HEK293 (cell line): ENCODE measurements around the gene TTC31.
A peak's percentile ranks its signal among the peaks of the same experiment; 100 is the strongest.

ENCODE experiments used
- CTCF ChIA-PET: fragments of 350-600 bp; formaldehyde crosslinking; extraction: SDS; loops from one replicate; lab custom pipeline; 2021; ENCODE audit warnings: antibody characterized with exemption; lab: Yijun Ruan, JAX
- POLR2A ChIA-PET: fragments of 300-600 bp; formaldehyde crosslinking; extraction: SDS; loops from one replicate; lab custom pipeline; 2020; ENCODE audit warnings: antibody characterized with exemption, inconsistent platforms; lab: Yijun Ruan, JAX
- H3K27ac ChIP-seq: fragments of 200-500 bp; sonication (Bioruptor generic); 2 replicates; pipeline ENCODE4 v1.5.1; 2014; ENCODE audit warnings: low read depth, low read length, control low read depth, inconsistent platforms; ENCODE audit errors: extremely low read depth
- H3K36me3 ChIP-seq, 2 experiments: fragments of 200-500 bp in 1 of 2; sonication (Bioruptor generic) in 1 of 2; 1 replicate in 1 of 2; 2 replicates in 1 of 2; pipeline ENCODE4 v1.5.1; 2014 to 2017; ENCODE audit warnings: inconsistent platforms in 2 of 2, low read length in 2 of 2; ENCODE audit not compliant: control insufficient read depth in 2 of 2, insufficient read depth in 1 of 2
- H3K4me1 ChIP-seq: fragments of 200-500 bp; sonication (Bioruptor generic); 2 replicates; pipeline ENCODE4 v1.5.1; 2014; ENCODE audit warnings: mild to moderate bottlenecking, low read length, inconsistent platforms; ENCODE audit not compliant: control insufficient read depth, insufficient read depth
- H3K4me3 ChIP-seq: 2 replicates; pipeline ENCODE4 v1.5.1; 2011; ENCODE audit warnings: low read depth, mild to moderate bottlenecking, control low read depth, low read length, moderate library complexity
- H3K9me3 ChIP-seq: fragments of 200-500 bp; sonication (Bioruptor generic); 2 replicates; pipeline ENCODE4 v1.5.1; 2014; ENCODE audit warnings: low read depth, low read length, inconsistent platforms; ENCODE audit not compliant: control insufficient read depth, insufficient read depth
- GLIS2 ChIP-seq: fragments of 450-650 bp; formaldehyde crosslinking; IDR thresholded peaks from 2 replicates; pipeline ENCODE4 v1.5.1; 2016; ENCODE audit warnings: missing biosample characterization, missing genetic modification characterization
- SCRT2 ChIP-seq: fragments of 450-650 bp; formaldehyde crosslinking; IDR thresholded peaks from 2 replicates; pipeline ENCODE4 v1.5.1; 2016; ENCODE audit warnings: missing biosample characterization, missing genetic modification characterization
- ZBTB1 ChIP-seq: fragments of 450-650 bp; formaldehyde crosslinking; IDR thresholded peaks from 2 replicates; pipeline ENCODE4 v1.5.1; 2016; ENCODE audit warnings: missing biosample characterization, missing genetic modification characterization
- ZBTB17 ChIP-seq: fragments of 450-650 bp; formaldehyde crosslinking; IDR thresholded peaks from 2 replicates; pipeline ENCODE4 v1.5.1; 2016; ENCODE audit warnings: missing biosample characterization, missing genetic modification characterization
- ZFHX2 ChIP-seq: fragments of 450-650 bp; formaldehyde crosslinking; conservative IDR thresholded peaks from 2 replicates; pipeline ENCODE4 v1.5.1; 2016; ENCODE audit warnings: missing biosample characterization, missing genetic modification characterization
- ZFP3 ChIP-seq: fragments of 450-650 bp; formaldehyde crosslinking; IDR thresholded peaks from 2 replicates; pipeline ENCODE4 v1.5.1; 2016; ENCODE audit warnings: low read depth, missing biosample characterization, missing genetic modification characterization
- ZNF211 ChIP-seq: fragments of 450-650 bp; formaldehyde crosslinking; IDR thresholded peaks from 2 replicates; pipeline ENCODE4 v1.5.1; 2016; ENCODE audit warnings: low read depth, missing biosample characterization, missing genetic modification characterization
- ZNF221 ChIP-seq: fragments of 450-650 bp; formaldehyde crosslinking; IDR thresholded peaks from 2 replicates; pipeline ENCODE4 v1.5.1; 2017; ENCODE audit warnings: missing biosample characterization, missing genetic modification characterization, borderline replicate concordance
- ZNF248 ChIP-seq: fragments of 450-650 bp; formaldehyde crosslinking; IDR thresholded peaks from 2 replicates; pipeline ENCODE4 v1.5.1; 2017; ENCODE audit warnings: missing biosample characterization, missing genetic modification characterization
- ZNF558 ChIP-seq: fragments of 450-650 bp; formaldehyde crosslinking; IDR thresholded peaks from 2 replicates; pipeline ENCODE4 v1.5.1; 2016; ENCODE audit warnings: missing biosample characterization, missing genetic modification characterization
- ZNF624 ChIP-seq: fragments of 450-650 bp; formaldehyde crosslinking; IDR thresholded peaks from 2 replicates; pipeline ENCODE4 v1.5.1; 2017; ENCODE audit warnings: missing biosample characterization, missing genetic modification characterization
- ZNF654 ChIP-seq: fragments of 450-650 bp; formaldehyde crosslinking; IDR thresholded peaks from 2 replicates; pipeline ENCODE4 v1.5.1; 2016; ENCODE audit warnings: low read depth, missing biosample characterization, missing genetic modification characterization
- ZNF658 ChIP-seq: fragments of 450-650 bp; formaldehyde crosslinking; IDR thresholded peaks from 2 replicates; pipeline ENCODE4; 2016; ENCODE audit warnings: missing biosample characterization, missing genetic modification characterization
- ZNF785 ChIP-seq: fragments of 450-650 bp; formaldehyde crosslinking; IDR thresholded peaks from 2 replicates; pipeline ENCODE4 v1.5.1; 2016; ENCODE audit warnings: missing biosample characterization, missing genetic modification characterization
- TF ChIP-seq, protein P1 (sequence below): fragments of 450-650 bp; formaldehyde crosslinking; IDR thresholded peaks from 2 replicates; pipeline ENCODE4 v1.5.0; 2017; ENCODE audit warnings: missing biosample characterization, missing genetic modification characterization, borderline replicate concordance
- TF ChIP-seq, protein P2 (sequence below): fragments of 450-650 bp; formaldehyde crosslinking; IDR thresholded peaks from 2 replicates; pipeline ENCODE4 v1.5.1; 2016; ENCODE audit warnings: missing biosample characterization, missing genetic modification characterization
- TF ChIP-seq, protein P3 (sequence below): fragments of 450-650 bp; formaldehyde crosslinking; IDR thresholded peaks from 2 replicates; pipeline ENCODE4 v1.5.1; 2016; ENCODE audit warnings: missing biosample characterization, missing genetic modification characterization
- TF ChIP-seq, protein P4 (sequence below): fragments of 450-650 bp; formaldehyde crosslinking; IDR thresholded peaks from 2 replicates; pipeline ENCODE4 v1.5.1; 2016; ENCODE audit warnings: missing biosample characterization, missing genetic modification characterization

Gene TTC31

DNA sequence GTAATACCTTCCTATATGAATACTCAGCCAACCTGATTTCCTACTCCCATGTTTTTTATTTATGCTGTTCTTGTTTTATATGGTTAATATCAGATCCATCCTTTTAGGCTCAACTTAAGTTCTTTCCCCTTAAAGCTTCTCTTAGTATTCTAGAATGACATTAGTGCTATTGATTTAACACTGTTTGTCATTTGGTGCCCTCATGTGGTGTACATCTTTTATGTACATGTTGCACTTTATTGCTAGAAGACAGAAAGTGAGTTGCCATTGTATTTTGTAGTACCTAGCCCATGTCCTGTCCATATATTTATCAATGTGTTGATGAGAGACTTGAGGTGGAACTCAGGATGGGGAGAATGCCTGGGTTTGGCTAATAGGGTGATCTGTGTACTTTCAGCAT lies 49.3 kb downstream of the TTC31 start:
- POLR2A ChIA-PET, result interaction anchor here (0.7 to 1.2 kb wide), 4 partner anchors 11 to 49 kb away, joined by 3 to 4 read pairs (median 3); partner anchors contain the start of genes CCDC142 and TTC31
- CTCF ChIA-PET, result interaction anchor here (0.5 to 4.3 kb wide), 15 partner anchors 11 to 197 kb away, joined by 3 to 34 read pairs (median 4); partner anchors contain the start of genes CCDC142, INO80B and TTC31
- Histone ChIP-seq H3K27ac (no peak overlapping the region), H3K4me1 (no peaks in the 10 kb centered on the region; the same call in 1 of the 2 replicates), H3K9me3 (no peaks in the 10 kb centered on the region), H3K36me3 (peaks cover 4 to 51% of the 10 kb centered on the region in 2 experiments; a peak in 1 of 3 replicates), H3K4me3 (no peak overlapping the region)
- TF ChIP-seq ZNF248 (tag by site-specific recombination), result no peak
- peak; percentile 57; the same call in 1 of the 2 replicates for TF ChIP-seq SCRT2
- TF ChIP-seq ZNF654 (tag by site-specific recombination), result peak; percentile 52
- TF ChIP-seq GLIS2 (tag by site-specific recombination), result no peak

DNA sequence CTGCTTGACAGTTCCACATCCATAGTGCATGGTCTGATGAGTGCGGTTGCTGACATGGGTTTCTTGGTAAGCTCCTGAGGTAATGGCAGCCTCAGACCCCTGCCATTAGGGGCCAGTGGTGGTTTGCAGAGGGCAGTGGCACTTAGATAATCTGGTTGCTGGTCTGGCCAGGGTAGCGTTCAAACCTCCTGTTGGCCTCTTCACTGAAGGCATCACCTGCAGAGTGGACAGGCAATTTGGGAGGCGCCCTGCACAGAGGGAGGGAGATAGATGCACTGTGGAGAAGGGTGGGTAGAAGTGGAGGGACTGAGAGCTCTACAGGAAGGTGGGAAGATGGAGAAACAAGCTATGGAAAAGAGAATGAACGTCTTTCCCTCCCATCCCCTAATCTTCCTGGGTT lies 50.6 kb downstream of the TTC31 start:
- POLR2A ChIA-PET, result interaction anchor here (1.0 kb wide), 1 partner anchor 21 kb away, joined by 5 read pairs; no protein-coding TSS in a partner anchor
- Histone ChIP-seq H3K4me3 (no peak overlapping the region), H3K36me3 (peaks cover 0 to 39% of the 10 kb centered on the region in 2 experiments; a peak in 1 of 3 replicates), H3K27ac (no peak overlapping the region), H3K9me3 (no peaks in the 10 kb centered on the region), H3K4me1 (no peaks in the 10 kb centered on the region; the same call in 1 of the 2 replicates)
- CTCF ChIA-PET, result interaction anchor here (1.4 to 4.3 kb wide), 4 partner anchors 12 to 54 kb away, joined by 4 to 34 read pairs (median 20); partner anchors contain the start of genes CCDC142 and TTC31
- TF ChIP-seq ZNF221 (tag by site-specific recombination), result no peak
- no peak for TF ChIP-seq ZFHX2 (tag by site-specific recombination)
- no peak for TF ChIP-seq SCRT2
- TF ChIP-seq ZBTB17 (tag by site-specific recombination), result no peak
- no peak for TF ChIP-seq ZNF658 (tag by site-specific recombination)
- TF ChIP-seq ZNF558 (tag by site-specific recombination), result no peak
- TF ChIP-seq, protein P1, sequence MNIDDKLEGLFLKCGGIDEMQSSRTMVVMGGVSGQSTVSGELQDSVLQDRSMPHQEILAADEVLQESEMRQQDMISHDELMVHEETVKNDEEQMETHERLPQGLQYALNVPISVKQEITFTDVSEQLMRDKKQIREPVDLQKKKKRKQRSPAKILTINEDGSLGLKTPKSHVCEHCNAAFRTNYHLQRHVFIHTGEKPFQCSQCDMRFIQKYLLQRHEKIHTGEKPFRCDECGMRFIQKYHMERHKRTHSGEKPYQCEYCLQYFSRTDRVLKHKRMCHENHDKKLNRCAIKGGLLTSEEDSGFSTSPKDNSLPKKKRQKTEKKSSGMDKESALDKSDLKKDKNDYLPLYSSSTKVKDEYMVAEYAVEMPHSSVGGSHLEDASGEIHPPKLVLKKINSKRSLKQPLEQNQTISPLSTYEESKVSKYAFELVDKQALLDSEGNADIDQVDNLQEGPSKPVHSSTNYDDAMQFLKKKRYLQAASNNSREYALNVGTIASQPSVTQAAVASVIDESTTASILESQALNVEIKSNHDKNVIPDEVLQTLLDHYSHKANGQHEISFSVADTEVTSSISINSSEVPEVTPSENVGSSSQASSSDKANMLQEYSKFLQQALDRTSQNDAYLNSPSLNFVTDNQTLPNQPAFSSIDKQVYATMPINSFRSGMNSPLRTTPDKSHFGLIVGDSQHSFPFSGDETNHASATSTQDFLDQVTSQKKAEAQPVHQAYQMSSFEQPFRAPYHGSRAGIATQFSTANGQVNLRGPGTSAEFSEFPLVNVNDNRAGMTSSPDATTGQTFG (tag by site-specific recombination), result no peak
- no peak for TF ChIP-seq ZBTB1 (tag by site-specific recombination)
- TF ChIP-seq ZNF211 (tag by site-specific recombination), result no peak
- no peak for TF ChIP-seq ZNF624 (tag by site-specific recombination)
- no peak for TF ChIP-seq ZFP3 (tag by site-specific recombination)
- TF ChIP-seq, protein P2, sequence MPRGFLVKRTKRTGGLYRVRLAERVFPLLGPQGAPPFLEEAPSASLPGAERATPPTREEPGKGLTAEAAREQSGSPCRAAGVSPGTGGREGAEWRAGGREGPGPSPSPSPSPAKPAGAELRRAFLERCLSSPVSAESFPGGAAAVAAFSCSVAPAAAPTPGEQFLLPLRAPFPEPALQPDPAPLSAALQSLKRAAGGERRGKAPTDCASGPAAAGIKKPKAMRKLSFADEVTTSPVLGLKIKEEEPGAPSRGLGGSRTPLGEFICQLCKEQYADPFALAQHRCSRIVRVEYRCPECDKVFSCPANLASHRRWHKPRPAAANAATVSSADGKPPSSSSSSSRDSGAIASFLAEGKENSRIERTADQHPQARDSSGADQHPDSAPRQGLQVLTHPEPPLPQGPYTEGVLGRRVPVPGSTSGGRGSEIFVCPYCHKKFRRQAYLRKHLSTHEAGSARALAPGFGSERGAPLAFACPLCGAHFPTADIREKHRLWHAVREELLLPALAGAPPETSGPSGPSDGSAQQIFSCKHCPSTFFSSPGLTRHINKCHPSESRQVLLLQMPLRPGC, result no peak
- TF ChIP-seq, protein P3, sequence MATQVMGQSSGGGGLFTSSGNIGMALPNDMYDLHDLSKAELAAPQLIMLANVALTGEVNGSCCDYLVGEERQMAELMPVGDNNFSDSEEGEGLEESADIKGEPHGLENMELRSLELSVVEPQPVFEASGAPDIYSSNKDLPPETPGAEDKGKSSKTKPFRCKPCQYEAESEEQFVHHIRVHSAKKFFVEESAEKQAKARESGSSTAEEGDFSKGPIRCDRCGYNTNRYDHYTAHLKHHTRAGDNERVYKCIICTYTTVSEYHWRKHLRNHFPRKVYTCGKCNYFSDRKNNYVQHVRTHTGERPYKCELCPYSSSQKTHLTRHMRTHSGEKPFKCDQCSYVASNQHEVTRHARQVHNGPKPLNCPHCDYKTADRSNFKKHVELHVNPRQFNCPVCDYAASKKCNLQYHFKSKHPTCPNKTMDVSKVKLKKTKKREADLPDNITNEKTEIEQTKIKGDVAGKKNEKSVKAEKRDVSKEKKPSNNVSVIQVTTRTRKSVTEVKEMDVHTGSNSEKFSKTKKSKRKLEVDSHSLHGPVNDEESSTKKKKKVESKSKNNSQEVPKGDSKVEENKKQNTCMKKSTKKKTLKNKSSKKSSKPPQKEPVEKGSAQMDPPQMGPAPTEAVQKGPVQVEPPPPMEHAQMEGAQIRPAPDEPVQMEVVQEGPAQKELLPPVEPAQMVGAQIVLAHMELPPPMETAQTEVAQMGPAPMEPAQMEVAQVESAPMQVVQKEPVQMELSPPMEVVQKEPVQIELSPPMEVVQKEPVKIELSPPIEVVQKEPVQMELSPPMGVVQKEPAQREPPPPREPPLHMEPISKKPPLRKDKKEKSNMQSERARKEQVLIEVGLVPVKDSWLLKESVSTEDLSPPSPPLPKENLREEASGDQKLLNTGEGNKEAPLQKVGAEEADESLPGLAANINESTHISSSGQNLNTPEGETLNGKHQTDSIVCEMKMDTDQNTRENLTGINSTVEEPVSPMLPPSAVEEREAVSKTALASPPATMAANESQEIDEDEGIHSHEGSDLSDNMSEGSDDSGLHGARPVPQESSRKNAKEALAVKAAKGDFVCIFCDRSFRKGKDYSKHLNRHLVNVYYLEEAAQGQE, result no peak
- TF ChIP-seq ZNF785, result no peak
- TF ChIP-seq, protein P4, sequence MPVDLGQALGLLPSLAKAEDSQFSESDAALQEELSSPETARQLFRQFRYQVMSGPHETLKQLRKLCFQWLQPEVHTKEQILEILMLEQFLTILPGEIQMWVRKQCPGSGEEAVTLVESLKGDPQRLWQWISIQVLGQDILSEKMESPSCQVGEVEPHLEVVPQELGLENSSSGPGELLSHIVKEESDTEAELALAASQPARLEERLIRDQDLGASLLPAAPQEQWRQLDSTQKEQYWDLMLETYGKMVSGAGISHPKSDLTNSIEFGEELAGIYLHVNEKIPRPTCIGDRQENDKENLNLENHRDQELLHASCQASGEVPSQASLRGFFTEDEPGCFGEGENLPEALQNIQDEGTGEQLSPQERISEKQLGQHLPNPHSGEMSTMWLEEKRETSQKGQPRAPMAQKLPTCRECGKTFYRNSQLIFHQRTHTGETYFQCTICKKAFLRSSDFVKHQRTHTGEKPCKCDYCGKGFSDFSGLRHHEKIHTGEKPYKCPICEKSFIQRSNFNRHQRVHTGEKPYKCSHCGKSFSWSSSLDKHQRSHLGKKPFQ (tag by site-specific recombination), result no peak
